Liver (tissue), 3 donors: ENCODE results near the gene LY86.

ENCODE experiments used
- FOXA1 ChIP-seq: IDR thresholded peaks from 2 replicates; pipeline ENCODE4 v1.6.1; 2016; ENCODE audit warnings: antibody characterized with exemption
- JUND ChIP-seq, 2 donors: IDR thresholded peaks; 2 replicates each; pipeline ENCODE4 v1.6.1; 2016; ENCODE audit warnings: antibody characterized with exemption in 2 of 2
- SP1 ChIP-seq: IDR thresholded peaks from 2 replicates; pipeline ENCODE4 v1.6.1; 2018; ENCODE audit warnings: antibody characterized with exemption, mild to moderate bottlenecking
- TF ChIP-seq, protein P1 (sequence below): fragments of 150-350 bp; IDR thresholded peaks from 2 replicates; pipeline ENCODE4 v1.5.1; 2017; ENCODE audit warnings: improper control_type of control experiment, low read depth, low read length; ENCODE audit not compliant: missing input control
- TF ChIP-seq, protein P2 (sequence below): IDR thresholded peaks from 2 replicates; pipeline ENCODE4 v1.6.1; 2016; ENCODE audit warnings: antibody characterized with exemption
- donor health status: healthy.
- donor health status: healthy.

DNA sequence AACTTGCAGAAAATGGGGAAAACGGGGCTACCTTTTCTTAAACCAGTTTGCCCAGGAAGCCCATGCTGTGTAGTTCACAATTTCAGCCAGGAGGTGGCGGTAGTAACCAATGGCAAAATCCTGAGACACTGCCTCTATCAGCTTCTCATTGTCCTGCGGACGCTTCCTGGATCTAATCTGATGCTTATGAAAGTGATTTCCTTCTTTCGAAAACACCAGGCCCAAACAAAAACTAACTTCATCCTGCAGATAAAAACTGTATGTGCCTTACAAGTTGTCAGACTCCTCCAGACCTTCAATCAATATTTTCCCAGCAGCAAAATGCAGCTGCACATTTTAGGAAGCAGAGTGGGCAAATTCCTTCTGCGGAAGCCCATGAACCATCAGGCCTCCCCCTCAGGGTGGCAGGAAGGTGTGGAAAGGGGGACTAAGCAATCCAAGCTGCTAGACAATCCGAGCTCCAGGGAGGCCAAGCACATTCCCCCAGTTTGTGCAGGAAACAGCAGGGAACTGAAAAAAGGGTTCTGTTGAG lies 88.5 kb downstream of the LY86 start:
- TF ChIP-seq, protein P1, sequence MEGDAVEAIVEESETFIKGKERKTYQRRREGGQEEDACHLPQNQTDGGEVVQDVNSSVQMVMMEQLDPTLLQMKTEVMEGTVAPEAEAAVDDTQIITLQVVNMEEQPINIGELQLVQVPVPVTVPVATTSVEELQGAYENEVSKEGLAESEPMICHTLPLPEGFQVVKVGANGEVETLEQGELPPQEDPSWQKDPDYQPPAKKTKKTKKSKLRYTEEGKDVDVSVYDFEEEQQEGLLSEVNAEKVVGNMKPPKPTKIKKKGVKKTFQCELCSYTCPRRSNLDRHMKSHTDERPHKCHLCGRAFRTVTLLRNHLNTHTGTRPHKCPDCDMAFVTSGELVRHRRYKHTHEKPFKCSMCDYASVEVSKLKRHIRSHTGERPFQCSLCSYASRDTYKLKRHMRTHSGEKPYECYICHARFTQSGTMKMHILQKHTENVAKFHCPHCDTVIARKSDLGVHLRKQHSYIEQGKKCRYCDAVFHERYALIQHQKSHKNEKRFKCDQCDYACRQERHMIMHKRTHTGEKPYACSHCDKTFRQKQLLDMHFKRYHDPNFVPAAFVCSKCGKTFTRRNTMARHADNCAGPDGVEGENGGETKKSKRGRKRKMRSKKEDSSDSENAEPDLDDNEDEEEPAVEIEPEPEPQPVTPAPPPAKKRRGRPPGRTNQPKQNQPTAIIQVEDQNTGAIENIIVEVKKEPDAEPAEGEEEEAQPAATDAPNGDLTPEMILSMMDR: peak; percentile 99
- TF ChIP-seq, protein P2, sequence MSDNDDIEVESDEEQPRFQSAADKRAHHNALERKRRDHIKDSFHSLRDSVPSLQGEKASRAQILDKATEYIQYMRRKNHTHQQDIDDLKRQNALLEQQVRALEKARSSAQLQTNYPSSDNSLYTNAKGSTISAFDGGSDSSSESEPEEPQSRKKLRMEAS: no peak
- TF ChIP-seq JUND (IDR thresholded peaks at IDR 0.05) (no peak), SP1 (peak; percentile 13), FOXA1 (no peak)
